A549 (cell line): ENCODE data around the gene ERI2. TPM values are rescaled to one million over a fixed set of nuclear protein-coding genes. Genes with fewer than 3 reads are reported as not detected.

Experiments used
- ATAC-seq, 2 experiments: fragments of 200-7000 bp in 1 of 2; fragments of >200 bp in 1 of 2; cut with Nextera tagmentation in 1 of 2; cut with Tn5 transposase in 1 of 2; 3 replicates each; pipeline versions ENCODE4 v1.8.0 to v1.9.1; 2018 to 2020; ENCODE audit warnings: mild to moderate bottlenecking in 1 of 2, moderate library complexity in 1 of 2
- CTCF ChIA-PET: fragments of 300-600 bp; sonication (Branson Sonifier 250); formaldehyde crosslinking; extraction: SDS; loops from one replicate; lab custom pipeline; 2021; ENCODE audit warnings: antibody characterized with exemption, inconsistent platforms; lab: Yijun Ruan, JAX
- POLR2A ChIA-PET: fragments of 350-600 bp; formaldehyde crosslinking; extraction: SDS; loops from one replicate; lab custom pipeline; 2021; ENCODE audit warnings: antibody characterized with exemption, inconsistent platforms; lab: Yijun Ruan, JAX
- DNase-seq, 2 experiments: peaks; one replicate each; pipeline versions ENCODE4 v3.0.0 to v3.0.0-alpha.2; 2011 to 2016; ENCODE audit warnings: low read depth in 1 of 2, low spot score in 1 of 2
- FAIRE-seq: peaks from 2 replicates; lab custom pipeline; 2011; peaks lifted over from hg19 to GRCh38; lab: Jason Lieb, UNC
- H3K27ac ChIP-seq, 2 experiments: fragments of >200 bp; sonication (Bioruptor Twin); formaldehyde crosslinking; 3 replicates each; pipeline ENCODE4 v1.5.1; 2016 to 2017
- H3K4me1 ChIP-seq: fragments of >200 bp; sonication (Bioruptor Twin); formaldehyde crosslinking; 3 replicates; pipeline ENCODE4 v1.6.1; 2016
- H3K4me2 ChIP-seq: fragments of >200 bp; sonication (Bioruptor Twin); formaldehyde crosslinking; 3 replicates; pipeline ENCODE4 v1.6.1; 2016
- H3K4me3 ChIP-seq: fragments of >200 bp; sonication (Bioruptor Twin); formaldehyde crosslinking; 3 replicates; pipeline ENCODE4 v1.5.1; 2016
- H3K9me3 ChIP-seq: fragments of >200 bp; sonication (Bioruptor Twin); formaldehyde crosslinking; 3 replicates; pipeline ENCODE4 v1.6.1; 2016
- CBX2 ChIP-seq: fragments of 200-600 bp; sonication (generic); IDR thresholded peaks from 2 replicates; pipeline ENCODE4 v1.6.1; 2016; ENCODE audit warnings: low read depth, mild to moderate bottlenecking, borderline replicate concordance
- CEBPB ChIP-seq, 2 experiments: fragments of >200 bp in 1 of 2; sonication (Bioruptor Twin) in 1 of 2; formaldehyde crosslinking in 1 of 2; IDR thresholded peaks; 2 replicates each; pipeline ENCODE4 v1.6.1; 2012 to 2016
- CHD4 ChIP-seq: fragments of 200-600 bp; sonication (generic); IDR thresholded peaks from 2 replicates; pipeline ENCODE4 v1.6.1; 2016; ENCODE audit warnings: antibody characterized with exemption, mild to moderate bottlenecking, borderline replicate concordance
- EHMT2 ChIP-seq: fragments of 200-600 bp; sonication (generic); IDR thresholded peaks from 2 replicates; pipeline ENCODE4 v1.6.1; 2016; ENCODE audit warnings: antibody characterized with exemption, low read depth, mild to moderate bottlenecking, moderate library complexity
- ESRRA ChIP-seq: fragments of 150-350 bp; IDR thresholded peaks from 2 replicates; pipeline ENCODE4 v1.6.1; 2014; ENCODE audit warnings: mild to moderate bottlenecking, low read length, borderline replicate concordance
- FOSL2 ChIP-seq, 2 experiments: fragments of 450-650 bp in 1 of 2; fragments of >200 bp in 1 of 2; sonication (Bioruptor Twin) in 1 of 2; formaldehyde crosslinking; IDR thresholded peaks; 2 replicates each; pipeline versions ENCODE4 v1.5.0 to v1.6.1; 2016 to 2020; ENCODE audit warnings: mild to moderate bottlenecking in 1 of 2, moderate library complexity in 1 of 2
- HMGXB4 ChIP-seq: fragments of 250-450 bp; sonication (Bioruptor Pico); IDR thresholded peaks from 2 replicates; pipeline ENCODE4 v1.5.0; 2021; ENCODE audit warnings: mild to moderate bottlenecking, moderate library complexity, borderline replicate concordance
- HOXA7 ChIP-seq: fragments of 250-450 bp; sonication (Bioruptor Pico); IDR thresholded peaks from 2 replicates; pipeline ENCODE4 v1.5.0; 2020; ENCODE audit warnings: mild to moderate bottlenecking, moderate library complexity
- HOXB13 ChIP-seq: fragments of 250-450 bp; sonication (Bioruptor Pico); IDR thresholded peaks from 2 replicates; pipeline ENCODE4 v1.5.0; 2020; ENCODE audit warnings: low read depth, mild to moderate bottlenecking, moderate library complexity
- JUN ChIP-seq, 2 experiments: fragments of >200 bp; sonication (Bioruptor Twin); formaldehyde crosslinking; IDR thresholded peaks; 2 replicates in 1 of 2; 3 replicates in 1 of 2; pipeline ENCODE4 v1.6.1; 2016 to 2017
- KDM1A ChIP-seq: fragments of 200-600 bp; sonication (generic); IDR thresholded peaks from 2 replicates; pipeline ENCODE4 v1.6.1; 2016; ENCODE audit warnings: low read depth, mild to moderate bottlenecking
- MAZ ChIP-seq: fragments of 150-350 bp; IDR thresholded peaks from 2 replicates; pipeline ENCODE4 v1.6.1; 2014; ENCODE audit warnings: antibody characterized with exemption, low read depth, low read length, borderline replicate concordance
- NFE2L2 ChIP-seq: fragments of 150-350 bp; conservative IDR thresholded peaks from 2 replicates; pipeline ENCODE4 v1.6.1; 2014; ENCODE audit warnings: low read length
- RCOR1 ChIP-seq: fragments of 150-350 bp; IDR thresholded peaks from 2 replicates; pipeline ENCODE4 v1.6.1; 2014; ENCODE audit warnings: antibody characterized with exemption, low read length, low read depth
- REST ChIP-seq: fragments of 200-600 bp; sonication (generic); IDR thresholded peaks from 2 replicates; pipeline ENCODE4 v1.6.1; 2016; ENCODE audit warnings: antibody characterized with exemption, mild to moderate bottlenecking, moderate library complexity
- RNF2 ChIP-seq: fragments of 200-600 bp; sonication (generic); IDR thresholded peaks from 2 replicates; pipeline ENCODE4 v1.6.1; 2016; ENCODE audit warnings: low read depth, mild to moderate bottlenecking, antibody characterized with exemption, moderate library complexity, borderline replicate concordance
- SREBF2 ChIP-seq: fragments of 450-650 bp; IDR thresholded peaks from 2 replicates; pipeline ENCODE4 v1.6.1; 2014; ENCODE audit warnings: mild to moderate bottlenecking, moderate library complexity
- TFCP2L1 ChIP-seq: fragments of 250-450 bp; sonication (Bioruptor Pico); IDR thresholded peaks from 2 replicates; pipeline ENCODE4 v1.5.0; 2021; ENCODE audit warnings: mild to moderate bottlenecking
- TP53 ChIP-seq: fragments of 250-450 bp; sonication (Bioruptor Pico); IDR thresholded peaks from 2 replicates; pipeline ENCODE4 v1.5.0; 2021; ENCODE audit warnings: mild to moderate bottlenecking, moderate library complexity
- USF2 ChIP-seq: fragments of 450-650 bp; IDR thresholded peaks from 2 replicates; pipeline ENCODE4 v1.6.1; 2014; ENCODE audit warnings: antibody characterized with exemption
- ZC3H11A ChIP-seq: fragments of 450-650 bp; IDR thresholded peaks from 2 replicates; pipeline ENCODE4 v1.6.1; 2014; ENCODE audit warnings: antibody characterized with exemption, mild to moderate bottlenecking
- ZFP36 ChIP-seq: fragments of 450-650 bp; IDR thresholded peaks from 2 replicates; pipeline ENCODE4 v1.6.1; 2014; ENCODE audit warnings: borderline replicate concordance; ENCODE audit not compliant: partially characterized antibody
- ZSCAN20 ChIP-seq: fragments of 250-450 bp; sonication (Bioruptor Pico); IDR thresholded peaks from 2 replicates; pipeline ENCODE4 v1.8.0; 2022; ENCODE audit warnings: mild to moderate bottlenecking, moderate library complexity
- WGBS: methylation state at CpG from one replicate; pipeline ENCODE4 v1.1.6; 2017; ENCODE audit errors: missing lambda C conversion rate; 5-methylcytosine and 5-hydroxymethylcytosine counted together
- polyA plus RNA-seq, 4 experiments: library from polyadenylated mRNA; depleted of rRNA in 3 of 4; stranded (reverse); fragments of >200 nt; fragmentation: RNase III in 1 of 4; extraction: RNeasy Plus Mini Kit Qiagen cat#74134 plus additional on column Dnase treatment in 1 of 4; gene quantifications; 2 replicates in 3 of 4; 3 replicates in 1 of 4; pipeline ENCODE4 v1.2.3, GENCODE V29; 2011 to 2017
- TF ChIP-seq, protein P1 (sequence below): fragments of 250-450 bp; sonication (Bioruptor Pico); IDR thresholded peaks from 2 replicates; pipeline ENCODE4 v1.5.0; 2020; ENCODE audit warnings: low read depth, mild to moderate bottlenecking, moderate library complexity
- TF ChIP-seq, protein P2 (sequence below): fragments of 150-350 bp; IDR thresholded peaks from 2 replicates; pipeline ENCODE4 v1.6.1; 2014; ENCODE audit warnings: low read depth, mild to moderate bottlenecking, low read length

The ERI2 gene
- polyA plus RNA-seq, 2 of the 4 experiments (the other 2 are of a cell fraction) = 15.9 to 25.1 TPM

DNA sequence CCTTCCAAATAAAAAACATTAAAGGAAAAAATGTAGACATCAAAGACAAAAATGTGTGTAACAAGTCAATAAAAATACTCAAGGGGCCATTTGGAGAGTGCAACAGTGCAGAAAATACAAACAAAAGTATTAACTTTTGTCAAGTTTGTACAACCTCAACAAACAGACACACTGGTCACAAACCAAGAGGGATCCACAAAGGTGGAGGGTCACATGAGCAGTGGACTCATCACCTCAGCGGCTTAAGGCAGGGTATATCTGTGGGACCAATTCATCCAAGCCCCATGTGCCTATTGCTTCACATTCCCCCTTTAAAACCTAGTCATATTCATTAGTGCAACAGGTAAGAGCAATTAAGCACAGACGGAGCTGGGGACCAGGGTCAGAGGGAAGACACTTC, 48.7 kb upstream of the ERI2 start:
- no peak for ATAC-seq
- Histone ChIP-seq H3K9me3 (no peaks in the 10 kb centered on the region), H3K27ac (no peak overlapping the region), H3K4me2 (no peak overlapping the region), H3K4me1 (peaks cover 50% of the 10 kb centered on the region), H3K4me3 (no peak overlapping the region)
- no peak for DNase-seq
- ChIA-PET POLR2A (no interaction called here), CTCF (interaction anchor here (0.7 to 3.0 kb wide), 11 partner anchors 10 to 1464 kb away, joined by 3 to 9 read pairs (median 4); partner anchors contain the start of genes DCUN1D3, ERI2, LYRM1 and REXO5)
- no peak for FAIRE-seq
- WGBS = 93% methylated on average over 2 of the region's 2 CpGs
- TF ChIP-seq RCOR1 (no peak), HMGXB4 (CRISPR knock-in tag) (no peak), HOXB13 (CRISPR knock-in tag) (no peak), CBX2 (no peak), CHD4 (no peak), CEBPB (IDR thresholded peaks at IDR 0.05) (no peak), REST (no peak), TP53 (CRISPR knock-in tag) (no peak), JUN (IDR thresholded peaks at IDR 0.05) (no peak), TFCP2L1 (CRISPR knock-in tag) (no peak), NFE2L2 (no peak), HOXA7 (no peak), RNF2 (no peak), FOSL2 (IDR thresholded peaks at IDR 0.05) (no peak), FOSL2 (CRISPR knock-in tag; IDR thresholded peaks at IDR 0.05) (no peak), KDM1A (no peak), ZSCAN20 (no peak)
- TF ChIP-seq, protein P1, sequence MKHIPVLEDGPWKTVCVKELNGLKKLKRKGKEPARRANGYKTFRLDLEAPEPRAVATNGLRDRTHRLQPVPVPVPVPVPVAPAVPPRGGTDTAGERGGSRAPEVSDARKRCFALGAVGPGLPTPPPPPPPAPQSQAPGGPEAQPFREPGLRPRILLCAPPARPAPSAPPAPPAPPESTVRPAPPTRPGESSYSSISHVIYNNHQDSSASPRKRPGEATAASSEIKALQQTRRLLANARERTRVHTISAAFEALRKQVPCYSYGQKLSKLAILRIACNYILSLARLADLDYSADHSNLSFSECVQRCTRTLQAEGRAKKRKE (CRISPR knock-in tag) = no peak
- TF ChIP-seq, all 56 proteins: peak for 0

GRCh38 chr16:20853981-20854620, 47.8 kb upstream of the ERI2 start:
- H3K4me3 ChIP-seq = no peak overlapping the region
- 92% methylated on average over 3 of the region's 3 CpGs for WGBS
- H3K9me3 ChIP-seq = no peaks in the 10 kb centered on the region
- H3K4me2 ChIP-seq = peak overlapping the region; percentile 9; the same call in 1 of the 3 replicates
- ChIA-PET POLR2A (no interaction called here), CTCF (interaction anchor here (0.7 to 1.9 kb wide), 9 partner anchors 8 to 447 kb away, joined by 3 to 7 read pairs (median 3); partner anchors contain the start of genes DCUN1D3 and LYRM1)
- H3K4me1 ChIP-seq = peaks cover 51% of the 10 kb centered on the region
- no peak for FAIRE-seq
- H3K27ac ChIP-seq = peak overlapping the region; percentile 8 to 50; a peak in 4 of 6 replicates
- no peak for DNase-seq
- no peak for ATAC-seq
- TF ChIP-seq SREBF2 = no peak
- TF ChIP-seq EHMT2 = no peak
- no peak for TF ChIP-seq ZC3H11A
- no peak for TF ChIP-seq USF2
- no peak for TF ChIP-seq ESRRA
- no peak for TF ChIP-seq HOXB13 (CRISPR knock-in tag)
- TF ChIP-seq NFE2L2 = no peak
- TF ChIP-seq MAZ = no peak
- TF ChIP-seq, protein P2, sequence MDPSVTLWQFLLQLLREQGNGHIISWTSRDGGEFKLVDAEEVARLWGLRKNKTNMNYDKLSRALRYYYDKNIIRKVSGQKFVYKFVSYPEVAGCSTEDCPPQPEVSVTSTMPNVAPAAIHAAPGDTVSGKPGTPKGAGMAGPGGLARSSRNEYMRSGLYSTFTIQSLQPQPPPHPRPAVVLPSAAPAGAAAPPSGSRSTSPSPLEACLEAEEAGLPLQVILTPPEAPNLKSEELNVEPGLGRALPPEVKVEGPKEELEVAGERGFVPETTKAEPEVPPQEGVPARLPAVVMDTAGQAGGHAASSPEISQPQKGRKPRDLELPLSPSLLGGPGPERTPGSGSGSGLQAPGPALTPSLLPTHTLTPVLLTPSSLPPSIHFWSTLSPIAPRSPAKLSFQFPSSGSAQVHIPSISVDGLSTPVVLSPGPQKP = no peak
- TF ChIP-seq, protein P1 (CRISPR knock-in tag) = no peak
- no peak for TF ChIP-seq ZFP36
